Ammon's horn (tissue), 1 donor: Measurements from ENCODE around the gene SLC38A11.

Experiments
- DNase-seq: peaks from one replicate; pipeline ENCODE4 v3.0.0-alpha.2; 2016; ENCODE audit warnings: low spot score

The SLC38A11 gene

GRCh38 chr2:164913640-164914350 lies 41.5 kb downstream of the SLC38A11 start:
- DNase-seq, result no peak

- DNase-seq, result no peak
These were observed 42.3 kb downstream of the SLC38A11 start for GRCh38 chr2:164913011-164913410.

- no peak for DNase-seq
These were observed 43.5 kb downstream of the SLC38A11 start for GRCh38 chr2:164911832-164912231.

- no peak for DNase-seq
These were observed 45.0 kb downstream of the SLC38A11 start for GRCh38 chr2:164910101-164910899.

GRCh38 chr2:164906947-164907346 lies 48.4 kb downstream of the SLC38A11 start:
- DNase-seq, result no peak

- no peak for DNase-seq
These were observed 50.0 kb downstream of the SLC38A11 start for GRCh38 chr2:164905307-164905706.

GRCh38 chr2:164903951-164904350 lies 51.4 kb downstream of the SLC38A11 start:
- peak; percentile 22 for DNase-seq

GRCh38 chr2:164903204-164903603 lies 52.1 kb downstream of the SLC38A11 start:
- no peak for DNase-seq

- no peak for DNase-seq
These were observed 56.2 kb downstream of the SLC38A11 start for GRCh38 chr2:164899121-164899520.

GRCh38 chr2:164898475-164898874 lies 56.9 kb downstream of the SLC38A11 start:
- no peak for DNase-seq

- DNase-seq, result no peak
These were observed 57.7 kb downstream of the SLC38A11 start for GRCh38 chr2:164897469-164898260.

- no peak for DNase-seq
These were observed 58.5 kb downstream of the SLC38A11 start for GRCh38 chr2:164896634-164897355.

GRCh38 chr2:164896226-164896625 lies 59.1 kb downstream of the SLC38A11 start:
- DNase-seq, result no peak

- no peak for DNase-seq
These were observed 63.9 kb downstream of the SLC38A11 start for GRCh38 chr2:164891460-164891859.

GRCh38 chr2:164890544-164890943 lies 64.8 kb downstream of the SLC38A11 start:
- DNase-seq, result peak; percentile 35

GRCh38 chr2:164888592-164888991 lies 66.7 kb downstream of the SLC38A11 start:
- no peak for DNase-seq

- no peak for DNase-seq
These were observed 67.7 kb downstream of the SLC38A11 start for GRCh38 chr2:164887434-164888144.

GRCh38 chr2:164882276-164882675 lies 73.0 kb downstream of the SLC38A11 start:
- no peak for DNase-seq

GRCh38 chr2:164881524-164881923 lies 73.8 kb downstream of the SLC38A11 start:
- DNase-seq, result no peak

- no peak for DNase-seq
These were observed 75.3 kb downstream of the SLC38A11 start for GRCh38 chr2:164879901-164880535.

- no peak for DNase-seq
These were observed 77.4 kb downstream of the SLC38A11 start for GRCh38 chr2:164877927-164878326.
